ENCODE data around the gene TRH. TPM values are rescaled to one million over a fixed set of nuclear protein-coding genes. Genes with fewer than 3 reads are reported as not detected.

TRH gene
- total RNA-seq, 4 donors from 2014 or later = not detected

DNA sequence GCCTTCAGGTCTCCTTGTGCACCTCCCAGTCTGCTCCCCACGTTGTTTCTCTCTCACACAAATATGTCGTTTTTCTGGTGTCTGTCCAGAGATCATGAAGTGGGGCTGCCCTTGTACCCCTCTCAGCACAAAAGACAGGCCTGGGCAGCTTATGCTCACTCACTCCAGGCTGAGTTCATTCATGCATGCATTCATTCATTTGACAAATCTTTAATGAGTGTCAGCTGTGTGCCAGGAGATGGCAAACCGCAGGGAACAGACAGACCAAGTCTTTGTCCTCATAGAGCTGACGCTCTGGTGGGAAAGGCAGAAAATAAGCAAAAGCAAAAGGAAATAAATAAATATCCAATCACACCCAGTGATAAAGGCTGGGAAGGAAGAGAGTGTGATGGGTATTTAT is 7.6 kb upstream of the TRH start:
- no peaks in the 10 kb centered on the region for H3K9me3 ChIP-seq
- H3K36me3 ChIP-seq = no peaks in the 10 kb centered on the region

DNA sequence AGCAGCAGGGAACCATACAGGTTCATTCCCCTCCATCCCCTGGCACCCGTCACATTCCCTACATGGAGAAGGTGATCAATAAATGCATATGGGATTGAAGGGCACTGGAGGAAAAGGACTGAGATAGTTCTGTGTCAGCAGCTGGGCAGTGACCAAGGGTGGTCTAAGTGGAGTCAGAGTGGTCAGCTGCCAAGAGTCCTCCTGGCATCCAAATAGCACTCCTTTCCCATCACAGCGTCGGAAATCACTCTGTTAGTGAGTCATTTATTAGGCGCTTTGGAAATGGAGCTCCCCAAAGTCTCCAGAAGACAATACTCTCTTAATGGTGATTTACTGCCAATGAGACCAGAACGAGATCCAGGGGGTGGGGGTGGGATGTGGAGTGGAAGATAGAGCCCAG is 6.8 kb upstream of the TRH start:
- Histone ChIP-seq H3K4me3 (no peak overlapping the region), H3K9me3 (no peaks in the 10 kb centered on the region), H3K27me3 (no peaks in the 10 kb centered on the region), H3K27ac (no peak overlapping the region), H3K36me3 (no peaks in the 10 kb centered on the region), H3K4me1 (no peaks in the 10 kb centered on the region)
- DNase-seq = no peak
- TF ChIP-seq, protein P1, sequence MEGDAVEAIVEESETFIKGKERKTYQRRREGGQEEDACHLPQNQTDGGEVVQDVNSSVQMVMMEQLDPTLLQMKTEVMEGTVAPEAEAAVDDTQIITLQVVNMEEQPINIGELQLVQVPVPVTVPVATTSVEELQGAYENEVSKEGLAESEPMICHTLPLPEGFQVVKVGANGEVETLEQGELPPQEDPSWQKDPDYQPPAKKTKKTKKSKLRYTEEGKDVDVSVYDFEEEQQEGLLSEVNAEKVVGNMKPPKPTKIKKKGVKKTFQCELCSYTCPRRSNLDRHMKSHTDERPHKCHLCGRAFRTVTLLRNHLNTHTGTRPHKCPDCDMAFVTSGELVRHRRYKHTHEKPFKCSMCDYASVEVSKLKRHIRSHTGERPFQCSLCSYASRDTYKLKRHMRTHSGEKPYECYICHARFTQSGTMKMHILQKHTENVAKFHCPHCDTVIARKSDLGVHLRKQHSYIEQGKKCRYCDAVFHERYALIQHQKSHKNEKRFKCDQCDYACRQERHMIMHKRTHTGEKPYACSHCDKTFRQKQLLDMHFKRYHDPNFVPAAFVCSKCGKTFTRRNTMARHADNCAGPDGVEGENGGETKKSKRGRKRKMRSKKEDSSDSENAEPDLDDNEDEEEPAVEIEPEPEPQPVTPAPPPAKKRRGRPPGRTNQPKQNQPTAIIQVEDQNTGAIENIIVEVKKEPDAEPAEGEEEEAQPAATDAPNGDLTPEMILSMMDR (IDR thresholded peaks at IDR 0.05) = no peak
- no peak for TF ChIP-seq POLR2A (IDR thresholded peaks at IDR 0.05)

More for the DNA sequence above, 7.6 kb upstream of the TRH start:
- Histone ChIP-seq H3K4me1 (no peaks in the 10 kb centered on the region), H3K27me3 (no peaks in the 10 kb centered on the region), H3K27ac (no peak overlapping the region), H3K4me3 (no peak overlapping the region)
- no peak for TF ChIP-seq POLR2A (IDR thresholded peaks at IDR 0.05)
- TF ChIP-seq, protein P1 (IDR thresholded peaks at IDR 0.05) = no peak
- no peak for DNase-seq

DNA sequence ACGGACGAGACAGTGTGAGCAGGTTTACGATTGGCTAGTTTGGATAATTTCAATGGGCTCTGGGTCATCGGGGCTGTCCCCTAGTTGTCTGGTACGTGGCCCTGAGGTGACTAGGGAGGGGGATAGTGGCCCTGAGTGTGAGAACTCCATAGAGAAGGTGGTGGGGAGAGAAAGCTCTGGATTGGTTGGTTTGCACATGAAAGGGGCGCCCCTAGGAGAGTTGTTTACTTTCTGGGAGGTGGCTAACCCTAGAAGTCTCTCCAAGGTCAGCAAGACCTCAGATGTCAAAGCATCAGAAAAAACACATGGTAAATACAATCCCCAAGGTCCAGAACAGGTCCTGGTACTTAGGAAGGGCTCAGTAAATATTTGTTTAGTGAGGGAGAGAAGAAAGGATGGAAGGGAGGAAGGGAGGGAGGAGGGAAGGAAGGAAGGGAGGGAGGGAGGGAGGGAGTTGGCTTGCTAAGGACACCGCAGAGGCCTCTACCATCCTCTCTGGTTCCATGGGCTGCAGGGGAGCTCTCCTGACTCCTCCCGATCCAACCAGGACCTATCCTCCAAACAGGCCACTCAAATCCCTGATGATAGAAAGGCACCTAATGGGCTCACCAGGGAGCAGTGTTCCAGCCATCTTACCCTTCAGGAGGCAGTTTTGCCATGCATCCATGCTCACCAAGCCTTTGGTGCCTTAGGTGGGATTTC is 3.0 kb upstream of the TRH start:
- Histone ChIP-seq H3K4me3 (no peak overlapping the region), H3K27ac (no peak overlapping the region), H3K36me3 (no peaks in the 10 kb centered on the region), H3K9me3 (no peaks in the 10 kb centered on the region), H3K4me1 (peaks cover 0 to 17% (median 8%) of the 10 kb centered on the region in 4 donors), H3K27me3 (peaks cover 0 to 20% of the 10 kb centered on the region in 2 donors)
- TF ChIP-seq, protein P1 (IDR thresholded peaks at IDR 0.05) = no peak
- TF ChIP-seq POLR2A (IDR thresholded peaks at IDR 0.05) = no peak
- no peak for DNase-seq

DNA sequence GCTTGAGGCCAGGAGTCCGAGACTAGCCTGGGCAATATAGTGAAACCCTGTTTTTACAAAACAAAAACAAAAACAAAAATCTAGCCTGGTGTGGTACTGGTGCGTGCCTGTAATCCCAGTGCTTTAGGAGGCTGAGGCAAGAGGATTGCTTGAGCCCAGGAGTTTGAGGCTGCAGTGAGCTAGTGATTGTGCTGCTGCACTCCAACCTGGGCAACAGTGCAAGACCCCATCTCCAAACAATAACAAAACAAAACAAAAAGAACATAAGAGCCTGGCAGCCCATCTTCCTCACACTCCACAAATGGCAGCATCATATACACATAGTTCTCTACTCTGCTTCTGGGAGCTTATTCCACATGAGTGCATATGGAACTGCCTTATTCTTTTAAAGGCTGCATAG is 2.2 kb upstream of the TRH start:
- H3K4me1 ChIP-seq = peaks cover 0 to 17% (median 8%) of the 10 kb centered on the region in 4 donors
- H3K4me3 ChIP-seq = no peak overlapping the region
- H3K27me3 ChIP-seq = peaks cover 0 to 20% of the 10 kb centered on the region in 2 donors
- TF ChIP-seq, protein P1 (IDR thresholded peaks at IDR 0.05) = no peak
- no peak for TF ChIP-seq POLR2A (IDR thresholded peaks at IDR 0.05)
- no peaks in the 10 kb centered on the region for H3K9me3 ChIP-seq
- no peaks in the 10 kb centered on the region for H3K36me3 ChIP-seq
- H3K27ac ChIP-seq = no peak overlapping the region
- DNase-seq = no peak

DNA sequence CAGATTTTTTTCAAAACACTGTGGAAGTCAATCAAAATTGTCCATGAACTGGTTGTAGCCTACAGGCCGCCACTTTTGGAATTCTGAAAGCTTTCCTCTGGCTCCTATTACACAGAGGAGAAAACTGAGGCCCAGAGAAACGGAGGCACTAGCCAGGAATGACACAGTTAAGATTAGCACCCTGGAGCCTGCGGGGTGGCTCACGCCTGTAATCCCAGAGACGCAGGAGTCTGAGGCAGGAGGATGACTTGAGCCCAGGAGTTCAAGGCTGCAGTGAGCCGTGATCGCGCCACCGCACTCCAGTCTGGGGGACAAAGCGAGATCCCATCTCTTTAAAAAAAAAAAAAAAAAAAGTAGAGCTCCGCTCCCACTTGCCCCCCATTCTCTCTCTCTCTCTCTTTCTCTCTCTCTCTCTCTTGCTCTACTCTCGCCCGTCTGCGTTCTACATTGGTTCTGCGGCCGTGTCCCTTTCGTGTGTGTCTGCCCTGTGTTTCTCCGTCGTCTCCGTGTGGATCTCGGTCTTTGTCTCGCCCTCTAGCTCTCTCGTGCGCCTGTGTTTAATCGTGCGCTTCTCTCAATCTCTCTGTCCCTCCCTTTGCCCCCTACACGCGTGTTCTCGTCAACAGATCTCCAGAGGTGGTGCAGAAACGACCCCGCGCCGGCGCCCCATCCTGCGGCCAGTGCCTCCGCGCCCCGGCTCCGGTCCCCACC is 512 bp upstream of the TRH start:
- no peak for DNase-seq
- H3K27me3 ChIP-seq = peaks cover 0 to 20% of the 10 kb centered on the region in 2 donors
- peak overlapping the region in 2 of 4 donors; percentile 29 to 40 for H3K4me3 ChIP-seq
- H3K9me3 ChIP-seq = no peaks in the 10 kb centered on the region
- peaks cover 0 to 17% (median 8%) of the 10 kb centered on the region in 4 donors for H3K4me1 ChIP-seq
- no peak overlapping the region for H3K27ac ChIP-seq
- TF ChIP-seq, protein P1 (IDR thresholded peaks at IDR 0.05) = no peak
- TF ChIP-seq POLR2A (IDR thresholded peaks at IDR 0.05) = no peak
- no peaks in the 10 kb centered on the region for H3K36me3 ChIP-seq

Measured in Peyer's patch (tissue), 4 donors.